HepG2 (cell line): ENCODE data around the gene EDEM1. TPM values are rescaled to one million over a fixed set of nuclear protein-coding genes. Genes with fewer than 3 reads are reported as not detected.

ENCODE experiments used
- AGO2 ChIP-seq: fragments of 200-400 bp; formaldehyde crosslinking; optimal IDR thresholded peaks from 2 replicates; pipeline ENCODE3; 2017; ENCODE audit warnings: mild to moderate bottlenecking, low read depth, low read length, moderate library complexity
- ATF7-NPFF ChIP-seq: sonication (generic); formaldehyde crosslinking; IDR thresholded peaks from 2 replicates; pipeline ENCODE4 v1.8.1; 2023; ENCODE audit warnings: mild to moderate bottlenecking, low read depth, missing genetic modification reagents, moderate library complexity
- FOSL1 ChIP-seq: sonication (generic); formaldehyde crosslinking; IDR thresholded peaks from 2 replicates; pipeline ENCODE4 v1.9.0; 2021; ENCODE audit warnings: missing genetic modification reagents, borderline replicate concordance
- HNRNPLL ChIP-seq: fragments of 200-400 bp; formaldehyde crosslinking; IDR thresholded peaks from 2 replicates; pipeline ENCODE4 v1.6.1; 2017; ENCODE audit warnings: mild to moderate bottlenecking, low read depth, low read length; ENCODE audit not compliant: poor library complexity, severe bottlenecking
- IRX3 ChIP-seq: sonication (generic); formaldehyde crosslinking; IDR thresholded peaks from 2 replicates; pipeline ENCODE4 v1.8.1; 2023; ENCODE audit warnings: mild to moderate bottlenecking, low read depth, missing genetic modification reagents, borderline replicate concordance
- JARID2 ChIP-seq: sonication (generic); formaldehyde crosslinking; IDR thresholded peaks from 2 replicates; pipeline ENCODE4 v1.8.1; 2023; ENCODE audit warnings: missing genetic modification reagents, inconsistent platforms; ENCODE audit not compliant: insufficient replicate concordance
- KMT2A ChIP-seq: sonication (generic); formaldehyde crosslinking; IDR thresholded peaks from 2 replicates; pipeline ENCODE4 v1.4.0; 2020; ENCODE audit warnings: missing genetic modification reagents
- MATR3 ChIP-seq: sonication (generic); formaldehyde crosslinking; IDR thresholded peaks from 2 replicates; pipeline ENCODE4 v1.4.0; 2020; ENCODE audit warnings: missing genetic modification reagents
- MAX ChIP-seq: IDR thresholded peaks from 2 replicates; pipeline ENCODE4 v1.6.1; 2012; ENCODE audit warnings: inconsistent platforms
- MBD4 ChIP-seq: IDR thresholded peaks from 2 replicates; pipeline ENCODE4 v1.6.1; 2012; ENCODE audit warnings: low read length, inconsistent platforms, borderline replicate concordance
- MBNL3 ChIP-seq: fragments of 250-450 bp; sonication (Bioruptor Pico); conservative IDR thresholded peaks from 2 replicates; pipeline ENCODE4 v1.8.0; 2022; ENCODE audit warnings: mild to moderate bottlenecking, inconsistent platforms
- PHF8 ChIP-seq: sonication (generic); formaldehyde crosslinking; IDR thresholded peaks from 2 replicates; pipeline ENCODE4 v1.5.0; 2020; ENCODE audit warnings: missing genetic modification reagents
- POGK ChIP-seq: sonication (generic); formaldehyde crosslinking; conservative IDR thresholded peaks from 2 replicates; pipeline ENCODE4 v1.8.0; 2022; ENCODE audit warnings: mild to moderate bottlenecking, moderate library complexity, missing genetic modification reagents
- PREB ChIP-seq: sonication (generic); formaldehyde crosslinking; IDR thresholded peaks from 2 replicates; pipeline ENCODE4 v1.4.0; 2020; ENCODE audit warnings: missing genetic modification reagents
- RBM39 ChIP-seq: fragments of 200-400 bp; formaldehyde crosslinking; IDR thresholded peaks from one replicate; pipeline ENCODE4 v1.6.1; 2018; ENCODE audit warnings: antibody characterized with exemption, mild to moderate bottlenecking, low read depth, low read length; ENCODE audit not compliant: poor library complexity, severe bottlenecking
- YY1 ChIP-seq: IDR thresholded peaks from 2 replicates; pipeline ENCODE4 v1.6.1; 2011; ENCODE audit warnings: low read length, low read depth, moderate library complexity, mild to moderate bottlenecking; ENCODE audit not compliant: insufficient read depth, insufficient replicate concordance
- ZBTB25 ChIP-seq: IDR thresholded peaks from 2 replicates; pipeline ENCODE4 v1.6.1; 2018; ENCODE audit warnings: missing genetic modification reagents
- ZNF331 ChIP-seq: sonication (generic); formaldehyde crosslinking; IDR thresholded peaks from 2 replicates; pipeline ENCODE4 v1.4.0; 2020; ENCODE audit warnings: missing genetic modification reagents
- ZNF460 ChIP-seq: sonication (generic); formaldehyde crosslinking; IDR thresholded peaks from 2 replicates; pipeline ENCODE4 v1.5.1; 2020; ENCODE audit warnings: missing genetic modification reagents, mild to moderate bottlenecking, borderline replicate concordance
- ZNF546 ChIP-seq: sonication (generic); formaldehyde crosslinking; conservative IDR thresholded peaks from 2 replicates; pipeline ENCODE4 v1.8.1; 2023; ENCODE audit warnings: mild to moderate bottlenecking, missing genetic modification reagents
- ZNF724P ChIP-seq: sonication (generic); formaldehyde crosslinking; IDR thresholded peaks from 2 replicates; pipeline ENCODE4 v1.8.0; 2022; ENCODE audit warnings: missing genetic modification reagents, borderline replicate concordance
- ZNF749 ChIP-seq: sonication (generic); formaldehyde crosslinking; IDR thresholded peaks from 2 replicates; pipeline ENCODE4 v1.8.0; 2022; ENCODE audit warnings: mild to moderate bottlenecking, missing genetic modification reagents, moderate library complexity, borderline replicate concordance
- ZNF790 ChIP-seq: sonication (generic); formaldehyde crosslinking; IDR thresholded peaks from 2 replicates; pipeline ENCODE4 v1.8.0; 2022; ENCODE audit warnings: missing genetic modification reagents, mild to moderate bottlenecking, borderline replicate concordance
- ZNF891 ChIP-seq: sonication (generic); formaldehyde crosslinking; IDR thresholded peaks from 2 replicates; pipeline ENCODE4 v1.5.0; 2020; ENCODE audit warnings: mild to moderate bottlenecking, missing genetic modification reagents
- ZZZ3 ChIP-seq: sonication (generic); formaldehyde crosslinking; IDR thresholded peaks from 2 replicates; pipeline ENCODE4 v1.4.0; 2020; ENCODE audit warnings: missing genetic modification reagents, mild to moderate bottlenecking, borderline replicate concordance
- polyA plus RNA-seq, 8 experiments: library from polyadenylated mRNA; depleted of rRNA in 3 of 8; stranded (reverse) in 7 of 8; unstranded in 1 of 8; fragments of >200 nt; fragmentation: Illumina TruSeq in 4 of 8; extraction: Trizol in 4 of 8; gene quantifications; 2 replicates each; pipeline versions ENCODE4 v1.2.1 to v1.2.3, GENCODE V29; 2011 to 2016; ENCODE audit warnings: low read depth in 4 of 8, missing spikeins in 1 of 8, mixed read lengths in 1 of 8; ENCODE audit not compliant: insufficient read depth in 1 of 8
- total RNA-seq, 5 experiments: library from RNA; depleted of rRNA; stranded (reverse); fragments of >200 nt; fragmentation: Illumina TruSeq; extraction: Trizol; gene quantifications; 2 replicates each; pipeline ENCODE4 v1.2.3, GENCODE V29; 2016; ENCODE audit warnings: low read depth in 1 of 5

The EDEM1 gene
- total and polyA plus RNA-seq, 2 of the 13 experiments (the other 11 are each of a cell fraction or from before 2014, with no cell fraction given): 13.8 to 25.8 TPM

GRCh38 chr3:5187920-5188418, 462 bp downstream of the EDEM1 start (continued):
- peak; percentile 43 for TF ChIP-seq RBM39
- TF ChIP-seq ATF7-NPFF: peak; percentile 55; the same call in 1 of the 2 replicates
- peak; percentile 40; the same call in 1 of the 2 replicates for TF ChIP-seq IRX3 (CRISPR knock-in tag)
- TF ChIP-seq ZNF460 (CRISPR knock-in tag): no peak
- TF ChIP-seq PREB (CRISPR knock-in tag): 0 out of 2 replicates have a peak, but pooled peaks have one; percentile 65
- peak; percentile 23; the same call in 1 of the 2 replicates for TF ChIP-seq POGK (CRISPR knock-in tag)
- no peak for TF ChIP-seq ZNF331 (CRISPR knock-in tag)
- no peak for TF ChIP-seq JARID2
- TF ChIP-seq AGO2: peak; percentile 55
- TF ChIP-seq ZBTB25 (CRISPR knock-in tag): no peak
- 0 out of 2 replicates have a peak, but pooled peaks have one; percentile 49 for TF ChIP-seq ZNF546 (CRISPR knock-in tag)
- 0 out of 2 replicates have a peak, but pooled peaks have one; percentile 12 for TF ChIP-seq ZNF790 (CRISPR knock-in tag)
- peak; percentile 2 for TF ChIP-seq YY1
- TF ChIP-seq ZNF724P (CRISPR knock-in tag): 0 out of 2 replicates have a peak, but pooled peaks have one; percentile 21
- TF ChIP-seq MBD4: no peak
- 0 out of 2 replicates have a peak, but pooled peaks have one; percentile 0 for TF ChIP-seq KMT2A
- TF ChIP-seq ZZZ3 (CRISPR knock-in tag): no peak
- TF ChIP-seq HNRNPLL: peak; percentile 4
- TF ChIP-seq MAX: 0 out of 2 replicates have a peak, but pooled peaks have one; percentile 19
- TF ChIP-seq PHF8 (CRISPR knock-in tag): peak; percentile 37; the same call in 1 of the 2 replicates
- no peak for TF ChIP-seq ZNF891 (CRISPR knock-in tag)
- no peak for TF ChIP-seq MBNL3 (CRISPR knock-in tag)
- TF ChIP-seq MATR3 (CRISPR knock-in tag): no peak
- TF ChIP-seq FOSL1: no peak
- TF ChIP-seq ZNF749 (CRISPR knock-in tag): peak; percentile 25; the same call in 1 of the 2 replicates
